ENCODE results near the gene STK38L.

Gene STK38L

DNA sequence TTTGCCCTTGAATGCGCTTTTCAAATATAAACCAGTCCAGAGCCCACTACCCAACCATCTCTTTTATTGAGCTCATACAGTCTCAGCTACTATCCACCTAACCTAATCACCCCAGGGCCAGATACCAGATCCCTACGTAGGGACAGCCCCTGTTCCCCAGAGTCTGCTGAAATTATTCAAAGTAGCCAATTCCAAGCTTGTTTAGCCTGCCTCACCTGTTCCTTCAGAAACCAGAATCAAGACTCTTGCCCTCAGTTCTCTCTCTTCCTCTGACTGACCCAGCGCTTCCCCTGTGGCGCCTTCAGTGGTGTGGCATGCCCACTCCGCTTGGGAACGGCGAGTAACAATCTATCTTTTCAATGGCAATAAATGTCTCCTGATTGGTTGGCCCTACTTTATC, 107.4 kb downstream of the STK38L start:
- DNase-seq (ENCODE audit: low spot score) = no peak

DNA sequence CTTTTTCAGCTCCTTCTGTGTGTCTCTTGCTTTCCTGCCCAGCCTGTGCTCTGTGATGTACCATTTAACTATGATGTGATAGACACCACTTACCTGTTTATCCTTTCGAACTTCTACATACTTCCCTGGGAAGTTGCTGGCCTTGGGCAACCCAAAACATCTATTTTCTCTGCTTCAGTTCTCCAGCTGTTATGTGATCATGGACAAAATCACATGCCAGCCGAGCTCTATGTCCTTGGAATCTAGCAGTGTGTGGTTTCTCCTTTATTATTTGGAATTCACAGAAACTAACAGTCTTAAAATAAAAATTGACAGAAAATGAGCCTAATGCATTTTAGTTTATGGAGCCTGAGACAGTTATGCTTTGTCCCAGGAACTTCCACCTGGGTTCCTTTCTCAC, 111.4 kb downstream of the STK38L start:
- no peak for DNase-seq (ENCODE audit: low spot score)

DNA sequence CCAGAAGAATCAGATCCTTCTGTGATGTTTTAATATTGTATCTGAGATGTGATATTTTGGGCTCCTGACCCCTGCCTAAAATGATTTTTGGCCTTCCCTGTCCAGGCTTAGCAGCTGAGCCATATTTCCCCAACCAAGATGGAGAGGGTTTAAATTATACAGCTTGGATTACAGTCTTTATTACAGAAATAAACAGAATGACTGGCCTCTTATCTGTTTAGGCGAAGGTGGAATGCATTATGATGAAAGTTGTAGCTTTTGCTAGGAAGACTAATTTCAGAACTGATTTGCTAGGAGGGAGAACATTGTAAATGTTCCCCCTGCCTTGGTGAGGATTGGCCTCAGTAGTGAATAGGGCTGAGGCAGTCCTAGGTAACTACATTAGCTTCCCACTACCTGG, 111.9 kb downstream of the STK38L start:
- DNase-seq (ENCODE audit: low spot score) = no peak

DNA sequence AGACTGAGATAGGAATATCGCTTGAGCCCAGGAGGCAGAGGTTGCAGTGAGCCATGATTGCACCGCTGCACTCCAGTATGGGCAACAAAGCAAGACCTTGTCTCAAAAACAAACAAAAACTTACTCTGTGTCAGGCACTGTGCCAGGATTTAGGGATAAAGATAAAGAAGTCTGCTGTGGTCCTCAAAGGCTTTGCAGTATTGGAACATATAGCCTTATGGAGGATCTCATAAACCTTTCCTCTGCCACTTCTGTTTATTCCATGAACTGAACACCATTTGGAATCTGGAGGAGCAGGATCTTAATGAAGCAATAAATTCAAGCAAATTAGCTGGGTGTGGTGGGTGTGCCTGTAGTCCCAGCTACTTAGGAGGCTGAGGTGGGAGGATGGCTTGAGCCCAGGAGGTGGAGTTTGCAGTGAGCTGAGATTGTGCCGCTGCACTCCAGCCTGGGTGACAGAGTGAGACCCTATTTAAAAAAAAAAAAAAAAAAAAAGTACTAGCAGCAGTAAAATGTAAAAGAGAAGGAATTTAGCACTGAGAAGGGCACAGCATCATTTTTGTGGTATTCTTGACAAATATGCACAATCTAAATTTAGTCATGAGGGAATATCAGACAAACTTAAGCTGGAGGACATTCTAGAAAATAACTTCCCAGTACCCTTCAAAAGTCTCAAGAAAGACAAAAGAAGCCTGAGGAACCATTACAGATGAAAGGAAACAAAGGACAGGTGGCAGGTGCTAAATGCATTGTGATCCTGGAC, 115.7 kb downstream of the STK38L start:
- DNase-seq (ENCODE audit: low spot score) = no peak

DNA sequence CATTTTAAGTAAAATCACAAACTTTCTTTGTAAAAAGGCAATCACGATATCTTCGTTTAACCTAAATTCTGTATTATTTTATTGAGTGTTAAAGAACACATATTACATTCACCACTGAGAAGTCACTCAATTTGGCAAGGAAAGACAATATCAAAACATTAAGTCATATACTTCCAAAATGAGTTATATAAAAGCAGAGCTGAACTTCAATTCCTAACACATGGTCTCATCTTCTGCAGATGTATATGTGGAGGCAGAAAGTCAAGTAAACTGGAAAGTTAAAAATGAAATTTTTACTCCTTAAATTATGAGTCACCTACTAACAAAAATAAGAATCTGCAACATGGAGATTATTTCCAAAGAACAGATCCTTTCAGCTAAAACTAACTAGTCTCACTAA, 117.3 kb downstream of the STK38L start:
- no peak for DNase-seq (ENCODE audit: low spot score)

DNA sequence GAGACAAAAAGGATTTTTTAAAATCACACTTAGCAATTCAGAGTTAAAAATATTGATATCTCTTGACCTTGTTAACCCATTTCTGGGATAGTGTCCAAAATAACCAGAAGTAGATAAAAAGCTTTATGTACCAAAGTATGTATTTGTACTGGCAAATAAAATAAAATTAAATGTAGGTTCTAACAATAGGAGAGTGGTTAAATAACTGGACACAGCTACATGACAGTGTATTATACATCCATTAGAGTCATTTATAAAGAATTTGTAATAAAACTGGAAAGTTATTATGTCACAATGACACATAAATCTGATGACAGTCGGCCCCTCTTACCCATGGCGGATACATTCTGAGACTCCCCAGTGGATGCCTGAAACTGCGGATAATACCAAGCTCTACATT, 122.5 kb downstream of the STK38L start:
- no peak for DNase-seq (ENCODE audit: low spot score)

DNA sequence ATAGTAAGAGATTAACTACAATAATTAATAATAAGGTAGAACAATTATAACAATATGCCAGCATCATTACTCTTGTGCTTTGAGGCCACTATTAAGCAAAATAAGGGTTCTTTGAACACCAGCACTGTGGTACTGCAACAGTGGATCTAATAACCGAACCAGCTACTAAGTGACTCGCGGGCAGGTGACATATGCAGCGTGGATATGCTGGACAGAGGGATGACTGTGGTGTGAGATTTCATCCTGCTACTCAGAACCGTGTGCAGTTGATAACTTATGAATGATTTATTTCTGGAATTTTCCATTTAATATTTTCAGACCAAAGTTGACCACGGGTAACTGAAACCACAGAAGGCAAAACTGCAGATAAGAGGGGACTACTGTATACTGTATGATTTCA, 123.0 kb downstream of the STK38L start:
- DNase-seq (ENCODE audit: low spot score) = no peak

Measured in iPS-NIHi11 (cell line).